HPDE6-E6E7 (cell line): ENCODE results near the gene GFI1B.
"Not testable (repeated sequence)": the region's sequence is repeated elsewhere in the genome, so short reads cannot be mapped to it uniquely, and the experiment has no call there.

Source experiments
- DNase-seq: peaks from one replicate; pipeline ENCODE4 v3.0.0; 2011; ENCODE audit warnings: missing footprints; ENCODE audit errors: extremely low spot score

GFI1B gene

GRCh38 chr9:132967908-132968307, 10.6 kb upstream of the GFI1B start:
- not testable (repeated sequence) for DNase-seq

GRCh38 chr9:132969783-132970182, 8.7 kb upstream of the GFI1B start:
- no peak for DNase-seq

- no peak for DNase-seq
Observed at GRCh38 chr9:132970324-132971062, 8.0 kb upstream of the GFI1B start.

- no peak for DNase-seq
Observed at GRCh38 chr9:132973166-132973565, 5.3 kb upstream of the GFI1B start.

GRCh38 chr9:132973713-132974112, 4.8 kb upstream of the GFI1B start:
- DNase-seq, result no peak

- DNase-seq, result no peak
Observed at GRCh38 chr9:132975961-132976360, 2.5 kb upstream of the GFI1B start.

GRCh38 chr9:132976571-132976970, 1.9 kb upstream of the GFI1B start:
- no peak for DNase-seq

- DNase-seq, result no peak
Observed at GRCh38 chr9:132978112-132978450, 413 bp upstream of the GFI1B start.

GRCh38 chr9:132980157-132980556, 1.7 kb downstream of the GFI1B start:
- DNase-seq, result no peak

- DNase-seq, result no peak
Observed at GRCh38 chr9:132982458-132982857, 4.0 kb downstream of the GFI1B start.

GRCh38 chr9:132983491-132984201, 5.2 kb downstream of the GFI1B start:
- DNase-seq, result no peak

- no peak for DNase-seq
Observed at GRCh38 chr9:132984202-132985070, 5.9 kb downstream of the GFI1B start.

GRCh38 chr9:132985071-132985350, 6.5 kb downstream of the GFI1B start:
- no peak for DNase-seq

GRCh38 chr9:132985489-132985888, 7.0 kb downstream of the GFI1B start:
- DNase-seq, result no peak

- no peak for DNase-seq
Observed at GRCh38 chr9:132986114-132986513, 7.6 kb downstream of the GFI1B start.

- DNase-seq, result no peak
Observed at GRCh38 chr9:132986640-132987620, 8.4 kb downstream of the GFI1B start.

GRCh38 chr9:132988244-132989013, 9.9 kb downstream of the GFI1B start:
- DNase-seq, result no peak

GRCh38 chr9:132989014-132989310, 10.5 kb downstream of the GFI1B start:
- DNase-seq, result no peak

- DNase-seq, result no peak
Observed at GRCh38 chr9:132989414-132989996, 11.0 kb downstream of the GFI1B start.

GRCh38 chr9:132989998-132990557, 11.6 kb downstream of the GFI1B start:
- not testable (repeated sequence) for DNase-seq
